ENCODE data around the gene CCDC197.

CCDC197 gene

GRCh38 chr14:94051779-94052178 is 54.7 kb downstream of the CCDC197 start:
- no peaks in the 10 kb centered on the region for H3K9me2 ChIP-seq (replicated peaks; ENCODE audit: insufficient read depth, low read length)
- no peaks in the 10 kb centered on the region for H3K9me3 ChIP-seq (ENCODE audit: insufficient read depth, low read length)
- H3K79me2 ChIP-seq (ENCODE audit: insufficient read depth, low read length): no peaks in the 10 kb centered on the region
- peaks cover 18% of the 10 kb centered on the region; the same call in 1 of the 2 replicates for H3K36me3 ChIP-seq (ENCODE audit: low read length)
- no peak overlapping the region for H3K4me3 ChIP-seq (ENCODE audit: insufficient read depth, low read length, poor library complexity, severe bottlenecking)
- H3K27ac ChIP-seq (ENCODE audit: low read depth, low read length): no peak overlapping the region
- no peaks in the 10 kb centered on the region for H3K27me3 ChIP-seq (ENCODE audit: low read length)
- no peak overlapping the region for H3K9ac ChIP-seq (ENCODE audit: low read length)
- no peak overlapping the region for H2AFZ ChIP-seq (ENCODE audit: low read depth, low read length, severe bottlenecking)
- no peaks in the 10 kb centered on the region for H4K20me1 ChIP-seq (ENCODE audit: low read depth, low read length)
- TF ChIP-seq EZH2phosphoT487 (conservative IDR thresholded peaks at IDR 0.05; ENCODE audit: low read length) (no peak), CTCF (IDR thresholded peaks at IDR 0.05; ENCODE audit: insufficient read depth, low read length, poor library complexity, severe bottlenecking) (no peak)
- H3K4me2 ChIP-seq (ENCODE audit: low read depth, low read length, poor library complexity, severe bottlenecking): no peak overlapping the region
- no peaks in the 10 kb centered on the region for H3F3A ChIP-seq (ENCODE audit: insufficient read depth)

GRCh38 chr14:94052199-94052598 is 55.1 kb downstream of the CCDC197 start:
- H3K9me3 ChIP-seq (ENCODE audit: insufficient read depth, low read length): no peaks in the 10 kb centered on the region
- H3K79me2 ChIP-seq (ENCODE audit: insufficient read depth, low read length): no peaks in the 10 kb centered on the region; the same call in 1 of the 2 replicates
- no peak overlapping the region for H3K4me3 ChIP-seq (ENCODE audit: insufficient read depth, low read length, poor library complexity, severe bottlenecking)
- H3K9ac ChIP-seq (ENCODE audit: low read length): no peak overlapping the region
- no peaks in the 10 kb centered on the region for H4K20me1 ChIP-seq (ENCODE audit: low read depth, low read length)
- H3K9me2 ChIP-seq (replicated peaks; ENCODE audit: insufficient read depth, low read length): no peaks in the 10 kb centered on the region
- no peak overlapping the region for H3K27ac ChIP-seq (ENCODE audit: low read depth, low read length)
- no peaks in the 10 kb centered on the region for H3F3A ChIP-seq (ENCODE audit: insufficient read depth)
- no peak overlapping the region for H3K4me2 ChIP-seq (ENCODE audit: low read depth, low read length, poor library complexity, severe bottlenecking)
- H2AFZ ChIP-seq (ENCODE audit: low read depth, low read length, severe bottlenecking): no peak overlapping the region
- H3K36me3 ChIP-seq (ENCODE audit: low read length): peaks cover 18% of the 10 kb centered on the region; the same call in 1 of the 2 replicates
- H3K27me3 ChIP-seq (ENCODE audit: low read length): no peaks in the 10 kb centered on the region
- TF ChIP-seq CTCF (IDR thresholded peaks at IDR 0.05; ENCODE audit: insufficient read depth, low read length, poor library complexity, severe bottlenecking) (no peak), EZH2phosphoT487 (conservative IDR thresholded peaks at IDR 0.05; ENCODE audit: low read length) (no peak)

- Histone ChIP-seq H3K9me2 (replicated peaks; ENCODE audit: insufficient read depth, low read length) (no peaks in the 10 kb centered on the region), H4K20me1 (ENCODE audit: low read depth, low read length) (no peaks in the 10 kb centered on the region), H3K4me3 (ENCODE audit: insufficient read depth, low read length, poor library complexity, severe bottlenecking) (no peak overlapping the region), H3F3A (ENCODE audit: insufficient read depth) (no peaks in the 10 kb centered on the region), H3K9me3 (ENCODE audit: insufficient read depth, low read length) (no peaks in the 10 kb centered on the region), H3K79me2 (ENCODE audit: insufficient read depth, low read length) (no peaks in the 10 kb centered on the region; the same call in 1 of the 2 replicates), H3K9ac (ENCODE audit: low read length) (no peak overlapping the region), H3K27ac (ENCODE audit: low read depth, low read length) (no peak overlapping the region), H3K4me2 (ENCODE audit: low read depth, low read length, poor library complexity, severe bottlenecking) (no peak overlapping the region), H3K27me3 (ENCODE audit: low read length) (no peaks in the 10 kb centered on the region), H2AFZ (ENCODE audit: low read depth, low read length, severe bottlenecking) (no peak overlapping the region), H3K36me3 (ENCODE audit: low read length) (peaks cover 18% of the 10 kb centered on the region; the same call in 1 of the 2 replicates)
- TF ChIP-seq EZH2phosphoT487 (conservative IDR thresholded peaks at IDR 0.05; ENCODE audit: low read length): no peak
- no peak for TF ChIP-seq CTCF (IDR thresholded peaks at IDR 0.05; ENCODE audit: insufficient read depth, low read length, poor library complexity, severe bottlenecking)
Measured at GRCh38 chr14:94052662-94053061, 55.6 kb downstream of the CCDC197 start.

Measured in SU-DHL-6 (cell line).